Lung microvascular endothelial cell (primary cell): ENCODE results near the gene PIWIL1. TPM values are rescaled to one million over a fixed set of nuclear protein-coding genes. Genes with fewer than 3 reads are reported as not detected.

Experiments used
- total RNA-seq: library from RNA; depleted of rRNA; stranded (reverse); fragments of >200 nt; gene quantifications from 2 replicates; pipeline ENCODE4 v1.2.1, GENCODE V29; 2014

Gene PIWIL1
- total RNA-seq, 1 donor from 2014 or later, result not detected

Other genes with a start within 250 kb of the PIWIL1 start
- gene FZD10, start 175.4 kb upstream of the PIWIL1 start, total RNA-seq, result 0.87 and 0.99 TPM in 2 replicates